IMR-90 (cell line): ENCODE results near the gene CPNE9. TPM values are rescaled to one million over a fixed set of nuclear protein-coding genes. Genes with fewer than 3 reads are reported as not detected.

ENCODE experiments used
- ATAC-seq: fragments of 200-7000 bp; cut with Tn5 transposase; 2 replicates; pipeline ENCODE4 v1.9.1; 2020; ENCODE audit warnings: low read depth, mild to moderate bottlenecking, moderate library complexity
- BruUV-seq: library from RNA; stranded (reverse); fragments of 400-500 nt; replicated peaks from 2 replicates; lab custom pipeline; 2021; lab: Mats Ljungman, UMichigan
- CTCF ChIA-PET: fragments of 300-600 bp; formaldehyde crosslinking; extraction: SDS; loops from one replicate; lab custom pipeline; 2021; ENCODE audit warnings: antibody characterized with exemption; lab: Yijun Ruan, JAX
- POLR2A ChIA-PET: fragments of 300-600 bp; sonication (Branson Sonifier 250); formaldehyde crosslinking; loops from one replicate; lab custom pipeline; 2022; ENCODE audit warnings: antibody characterized with exemption; ENCODE audit not compliant: unreplicated experiment; lab: Charles Lee
- DNase-seq: peaks from one replicate; pipeline ENCODE4 v3.0.0; 2013
- H2AFZ ChIP-seq: replicated peaks from 2 replicates; pipeline ENCODE3; 2013; ENCODE audit warnings: low read length, mild to moderate bottlenecking; ENCODE audit not compliant: poor library complexity
- H2AK5ac ChIP-seq: 2 replicates; pipeline ENCODE4 v1.6.1; 2013; ENCODE audit warnings: low read depth, low read length, inconsistent platforms
- H2AK9ac ChIP-seq: replicated peaks from 2 replicates; pipeline ENCODE3; 2013; ENCODE audit warnings: mild to moderate bottlenecking, low read depth, low read length, moderate library complexity; ENCODE audit not compliant: poor library complexity
- H2BK120ac ChIP-seq: 2 replicates; pipeline ENCODE4 v1.6.1; 2013; ENCODE audit warnings: low read depth, low read length, inconsistent platforms
- H2BK15ac ChIP-seq: 3 replicates; pipeline ENCODE4 v1.6.1; 2013; ENCODE audit warnings: low read depth, low read length, inconsistent platforms
- H2BK20ac ChIP-seq: 2 replicates; pipeline ENCODE4 v1.6.1; 2013; ENCODE audit warnings: low read depth, mild to moderate bottlenecking, inconsistent platforms, low read length, moderate library complexity
- H2BK5ac ChIP-seq: 2 replicates; pipeline ENCODE4 v1.6.1; 2013; ENCODE audit warnings: mild to moderate bottlenecking, low read depth, low read length, inconsistent platforms; ENCODE audit not compliant: poor library complexity, severe bottlenecking
- H3K14ac ChIP-seq: replicated peaks from 2 replicates; pipeline ENCODE4 v1.6.1; 2013; ENCODE audit warnings: low read depth, low read length, inconsistent platforms
- H3K18ac ChIP-seq: 2 replicates; pipeline ENCODE4 v1.6.1; 2013; ENCODE audit warnings: low read depth, low read length, control low read depth
- H3K23ac ChIP-seq: 2 replicates; pipeline ENCODE4 v1.6.1; 2013; ENCODE audit warnings: low read depth, low read length, inconsistent platforms
- H3K27ac ChIP-seq: 2 replicates; pipeline ENCODE4 v1.5.1; 2013; ENCODE audit warnings: mild to moderate bottlenecking, control low read depth, low read length; ENCODE audit not compliant: insufficient read depth
- H3K27me3 ChIP-seq: 2 replicates; pipeline ENCODE4 v1.6.1; 2013; ENCODE audit warnings: low read length; ENCODE audit not compliant: control insufficient read depth, insufficient read depth
- H3K36me3 ChIP-seq: 2 replicates; pipeline ENCODE4 v1.6.1; 2013; ENCODE audit warnings: low read length, mixed read lengths; ENCODE audit not compliant: control insufficient read depth, insufficient read depth
- H3K4ac ChIP-seq: 2 replicates; pipeline ENCODE4 v1.6.1; 2013; ENCODE audit warnings: low read depth, low read length, inconsistent platforms
- H3K4me1 ChIP-seq: 2 replicates; pipeline ENCODE4 v1.6.1; 2013; ENCODE audit warnings: low read length, mixed read lengths; ENCODE audit not compliant: control insufficient read depth, insufficient read depth
- H3K4me2 ChIP-seq: 2 replicates; pipeline ENCODE4 v1.6.1; 2013; ENCODE audit warnings: low read depth, mild to moderate bottlenecking, control low read depth, low read length, moderate library complexity
- H3K4me3 ChIP-seq: 2 replicates; pipeline ENCODE4 v1.5.1; 2013; ENCODE audit warnings: low read depth, mild to moderate bottlenecking, control low read depth, low read length, moderate library complexity; ENCODE audit not compliant: insufficient read depth
- H3K56ac ChIP-seq: 2 replicates; pipeline ENCODE4 v1.6.1; 2013; ENCODE audit warnings: low read length, inconsistent platforms; ENCODE audit not compliant: insufficient read depth; ENCODE audit errors: extremely low read depth
- H3K79me1 ChIP-seq, 2 experiments: 2 replicates each; pipeline ENCODE4 v1.6.1; 2013; ENCODE audit warnings: low read length in 2 of 2, inconsistent platforms in 1 of 2, low read depth in 1 of 2
- H3K9ac ChIP-seq: 2 replicates; pipeline ENCODE4 v1.6.1; 2013; ENCODE audit warnings: low read depth, low read length, control low read depth
- H3K9me1 ChIP-seq: 2 replicates; pipeline ENCODE4 v1.6.1; 2013; ENCODE audit warnings: low read length, inconsistent platforms; ENCODE audit not compliant: insufficient read depth
- H3K9me3 ChIP-seq: 2 replicates; pipeline ENCODE4 v1.6.1; 2013; ENCODE audit warnings: low read length; ENCODE audit not compliant: control insufficient read depth, insufficient read depth
- H4K20me1 ChIP-seq: 2 replicates; pipeline ENCODE4 v1.6.1; 2013; ENCODE audit warnings: low read length, inconsistent platforms; ENCODE audit not compliant: insufficient read depth
- H4K5ac ChIP-seq: 2 replicates; pipeline ENCODE4 v1.6.1; 2013; ENCODE audit warnings: mild to moderate bottlenecking, low read depth, low read length, control low read depth
- H4K8ac ChIP-seq, 2 experiments: 2 replicates each; pipeline ENCODE4 v1.6.1; 2013; ENCODE audit warnings: low read depth in 2 of 2, low read length in 2 of 2, control low read depth in 1 of 2, inconsistent platforms in 1 of 2
- H4K91ac ChIP-seq: 2 replicates; pipeline ENCODE4 v1.6.1; 2013; ENCODE audit warnings: low read depth, low read length, inconsistent platforms; ENCODE audit not compliant: insufficient read depth
- BHLHE40 ChIP-seq: fragments of 150-350 bp; IDR thresholded peaks from 2 replicates; pipeline ENCODE4 v1.6.1; 2016; ENCODE audit warnings: mild to moderate bottlenecking, low read depth, low read length
- ELK1 ChIP-seq: fragments of 150-350 bp; IDR thresholded peaks from 2 replicates; pipeline ENCODE4 v1.6.1; 2016; ENCODE audit warnings: low read depth, mild to moderate bottlenecking, low read length, moderate library complexity, borderline replicate concordance
- FOS ChIP-seq: fragments of 150-350 bp; IDR thresholded peaks from 2 replicates; pipeline ENCODE4 v1.6.1; 2016; ENCODE audit warnings: low read depth, low read length
- MAZ ChIP-seq: IDR thresholded peaks from 2 replicates; pipeline ENCODE4 v1.6.1; 2012; ENCODE audit warnings: low read depth, mild to moderate bottlenecking, low read length, improper control_type of control experiment, moderate library complexity, borderline replicate concordance
- MXI1 ChIP-seq: IDR thresholded peaks from 2 replicates; pipeline ENCODE4 v1.6.1; 2012; ENCODE audit warnings: low read depth, mild to moderate bottlenecking, low read length, moderate library complexity, borderline replicate concordance
- RAD21 ChIP-seq: IDR thresholded peaks from 2 replicates; pipeline ENCODE4 v1.6.1; 2012; ENCODE audit warnings: low read length, improper control_type of control experiment
- WGBS, 2 experiments: methylation state at CpG; one replicate each; pipeline versions ENCODE4 v1.1.5 to v1.1.7; 2013; ENCODE audit warnings: missing lambda C conversion rate in 2 of 2; ENCODE audit not compliant: insufficient read length in 1 of 2; ENCODE audit errors: extremely low coverage in 2 of 2; 5-methylcytosine and 5-hydroxymethylcytosine counted together
- dilution Hi-C: fragments of 300-500 bp; cut with HindIII; formaldehyde crosslinking; loops from one replicate; pipeline ENCODE4 v1.14.3; 2018; ENCODE audit warnings: low sequenced_read_pairs; ENCODE audit not compliant: unreplicated experiment
- in situ Hi-C: fragments of 300-500 bp; cut with MboI; formaldehyde crosslinking; loops from 3 replicates; pipeline ENCODE4 v1.14.3; 2019; ENCODE audit warnings: low sequenced_read_pairs, inconsistent platforms, mixed read lengths
- intact Hi-C: fragments of 100-400 bp; cut with micrococcal nuclease; formaldehyde crosslinking; loops from 2 replicates; pipeline ENCODE4 v1.10.0; 2022
- polyA plus RNA-seq, 3 experiments: library from polyadenylated mRNA; depleted of rRNA; stranded (reverse); fragments of >200 nt; gene quantifications; 2 replicates each; pipeline ENCODE4 v1.2.3, GENCODE V29; 2012; ENCODE audit warnings: low replicate concordance in 1 of 3
- total RNA-seq: library from RNA; depleted of rRNA; stranded (reverse); fragments of >200 nt; gene quantifications from 2 replicates; pipeline ENCODE4 v1.2.3, GENCODE V29; 2012; rRNA removed

Gene CPNE9
- total and polyA plus RNA-seq, 2 of the 4 experiments (the other 2 are of a cell fraction) = not detected

- H3K18ac ChIP-seq = no peak overlapping the region
- H3K9me3 ChIP-seq = no peaks in the 10 kb centered on the region
- H2AFZ ChIP-seq = no peak overlapping the region
- peak overlapping the region; percentile 47 for H2AK9ac ChIP-seq
- H2BK5ac ChIP-seq = no peak overlapping the region
- no TSS peak for BruUV-seq
- no peak overlapping the region for H4K8ac ChIP-seq
- H2BK120ac ChIP-seq = no peak overlapping the region
- peak overlapping the region; percentile 41; the same call in 1 of the 2 replicates for H2BK20ac ChIP-seq
- H3K79me1 ChIP-seq = peaks cover 0 to 3% of the 10 kb centered on the region in 2 experiments; a peak in 2 of 4 replicates
- in situ Hi-C loops = no loop called here
- H3K4me3 ChIP-seq = no peak overlapping the region
- no peak overlapping the region for H3K23ac ChIP-seq
- ChIA-PET CTCF (no interaction called here), POLR2A (no interaction called here)
- no peak overlapping the region for H3K4me2 ChIP-seq
- no peaks in the 10 kb centered on the region for H4K20me1 ChIP-seq
- intact Hi-C loops = no loop called here
- ATAC-seq (no peak), DNase-seq (no peak)
- no peak overlapping the region for H4K5ac ChIP-seq
- H4K91ac ChIP-seq = no peak overlapping the region
- no peak overlapping the region for H3K4ac ChIP-seq
- H3K27ac ChIP-seq = no peak overlapping the region
- H3K14ac ChIP-seq = no peak overlapping the region
- peaks cover 9% of the 10 kb centered on the region; the same call in 1 of the 2 replicates for H3K9me1 ChIP-seq
- dilution Hi-C loops = no loop called here
- H3K9ac ChIP-seq = no peak overlapping the region
- TF ChIP-seq RAD21 (no peak), BHLHE40 (no peak), FOS (no peak), ELK1 (no peak), MAZ (no peak), MXI1 (no peak)
- no peak overlapping the region for H2AK5ac ChIP-seq
- H3K27me3 ChIP-seq = no peaks in the 10 kb centered on the region
- peaks cover 27% of the 10 kb centered on the region for H3K36me3 ChIP-seq
- WGBS, 2 experiments = no CpG with 5 or more reads among the region's 6 CpGs
- H2BK15ac ChIP-seq = no peak overlapping the region
- no peak overlapping the region for H3K56ac ChIP-seq
- H3K4me1 ChIP-seq = peaks cover 3% of the 10 kb centered on the region
Observed at GRCh38 chr3:9779075-9779593, 75.5 kb downstream of the CPNE9 start.

Other genes starting within 250 kb of the CPNE9 start
- not detected in 2 replicates for gene LHFPL4, start 150.0 kb upstream of the CPNE9 start, total RNA-seq
- gene LHFPL4, start 150.0 kb upstream of the CPNE9 start, polyA plus RNA-seq (2012; rRNA removed) = not detected in 2 replicates
- 38.3 and 41.4 TPM in 2 replicates for gene MTMR14, start 54.3 kb upstream of the CPNE9 start, total RNA-seq
- 22.3 and 22.7 TPM in 2 replicates for gene MTMR14, start 54.3 kb upstream of the CPNE9 start, polyA plus RNA-seq (2012; rRNA removed)
- 15.6 and 16.4 TPM in 2 replicates for gene BRPF1, start 27.9 kb downstream of the CPNE9 start, total RNA-seq
- 13.6 and 15.1 TPM in 2 replicates for gene BRPF1, start 27.9 kb downstream of the CPNE9 start, polyA plus RNA-seq (2012; rRNA removed)
- gene OGG1, start 46.1 kb downstream of the CPNE9 start, total RNA-seq = 14.9 and 15.8 TPM in 2 replicates
- 25.6 and 28.2 TPM in 2 replicates for gene OGG1, start 46.1 kb downstream of the CPNE9 start, polyA plus RNA-seq (2012; rRNA removed)
- gene CAMK1, start 66.1 kb downstream of the CPNE9 start, total RNA-seq = 28.9 and 33.3 TPM in 2 replicates
- gene CAMK1, start 66.1 kb downstream of the CPNE9 start, polyA plus RNA-seq (2012; rRNA removed) = 36.4 and 41.2 TPM in 2 replicates
- 69.7 and 83.0 TPM in 2 replicates for gene TADA3, start 88.6 kb downstream of the CPNE9 start, total RNA-seq
- gene TADA3, start 88.6 kb downstream of the CPNE9 start, polyA plus RNA-seq (2012; rRNA removed) = 68.0 and 69.7 TPM in 2 replicates
- gene ARPC4, start 89.2 kb downstream of the CPNE9 start, total RNA-seq = 383 and 405 TPM in 2 replicates
- gene ARPC4, start 89.2 kb downstream of the CPNE9 start, polyA plus RNA-seq (2012; rRNA removed) = 160 and 188 TPM in 2 replicates
- 5.8 and 6.8 TPM in 2 replicates for gene TTLL3, start 106.4 kb downstream of the CPNE9 start, total RNA-seq
- gene TTLL3, start 106.4 kb downstream of the CPNE9 start, polyA plus RNA-seq (2012; rRNA removed) = 37.4 and 43.4 TPM in 2 replicates
- 30.3 and 30.8 TPM in 2 replicates for gene RPUSD3, start 140.2 kb downstream of the CPNE9 start, total RNA-seq
- gene RPUSD3, start 140.2 kb downstream of the CPNE9 start, polyA plus RNA-seq (2012; rRNA removed) = 49.4 and 53.0 TPM in 2 replicates
- gene CIDEC, start 176.4 kb downstream of the CPNE9 start, total RNA-seq = not detected in 2 replicates
- 0.09 TPM in 1 of 2 replicates, not detected in the other for gene CIDEC, start 176.4 kb downstream of the CPNE9 start, polyA plus RNA-seq (2012; rRNA removed)
- gene JAGN1, start 186.8 kb downstream of the CPNE9 start, total RNA-seq = 39.3 and 40.5 TPM in 2 replicates
- 30.3 and 32.7 TPM in 2 replicates for gene JAGN1, start 186.8 kb downstream of the CPNE9 start, polyA plus RNA-seq (2012; rRNA removed)
- gene IL17RE, start 199.0 kb downstream of the CPNE9 start, total RNA-seq = 0.90 and 1.1 TPM in 2 replicates
- 7.2 and 8.6 TPM in 2 replicates for gene IL17RE, start 199.0 kb downstream of the CPNE9 start, polyA plus RNA-seq (2012; rRNA removed)
- gene IL17RC, start 213.3 kb downstream of the CPNE9 start, total RNA-seq = 18.9 and 20.8 TPM in 2 replicates
- gene IL17RC, start 213.3 kb downstream of the CPNE9 start, polyA plus RNA-seq (2012; rRNA removed) = 28.3 and 29.9 TPM in 2 replicates
- 8.6 and 9.4 TPM in 2 replicates for gene CRELD1, start 230.0 kb downstream of the CPNE9 start, total RNA-seq
- gene CRELD1, start 230.0 kb downstream of the CPNE9 start, polyA plus RNA-seq (2012; rRNA removed) = 25.2 and 25.7 TPM in 2 replicates
- 0.72 and 1.4 TPM in 2 replicates for gene PRRT3, start 248.6 kb downstream of the CPNE9 start, total RNA-seq
- gene PRRT3, start 248.6 kb downstream of the CPNE9 start, polyA plus RNA-seq (2012; rRNA removed) = 4.1 and 4.2 TPM in 2 replicates